Lower leg skin (tissue), 3 donors: ENCODE measurements around the gene INTS11.

Experiments
- POLR2A ChIP-seq, 2 donors: fragments of 450-650 bp; IDR thresholded peaks; one replicate each; pipeline ENCODE4 v1.6.1; 2016 to 2017; ENCODE audit warnings: antibody characterized with exemption in 2 of 2, mild to moderate bottlenecking in 1 of 2, moderate library complexity in 1 of 2
- TF ChIP-seq, protein P1 (sequence below), 3 donors: fragments of 450-650 bp; IDR thresholded peaks; one replicate each; pipeline ENCODE4 v1.5.1; 2016; ENCODE audit warnings: antibody characterized with exemption in 3 of 3, mild to moderate bottlenecking in 3 of 3, moderate library complexity in 2 of 3

DNA sequence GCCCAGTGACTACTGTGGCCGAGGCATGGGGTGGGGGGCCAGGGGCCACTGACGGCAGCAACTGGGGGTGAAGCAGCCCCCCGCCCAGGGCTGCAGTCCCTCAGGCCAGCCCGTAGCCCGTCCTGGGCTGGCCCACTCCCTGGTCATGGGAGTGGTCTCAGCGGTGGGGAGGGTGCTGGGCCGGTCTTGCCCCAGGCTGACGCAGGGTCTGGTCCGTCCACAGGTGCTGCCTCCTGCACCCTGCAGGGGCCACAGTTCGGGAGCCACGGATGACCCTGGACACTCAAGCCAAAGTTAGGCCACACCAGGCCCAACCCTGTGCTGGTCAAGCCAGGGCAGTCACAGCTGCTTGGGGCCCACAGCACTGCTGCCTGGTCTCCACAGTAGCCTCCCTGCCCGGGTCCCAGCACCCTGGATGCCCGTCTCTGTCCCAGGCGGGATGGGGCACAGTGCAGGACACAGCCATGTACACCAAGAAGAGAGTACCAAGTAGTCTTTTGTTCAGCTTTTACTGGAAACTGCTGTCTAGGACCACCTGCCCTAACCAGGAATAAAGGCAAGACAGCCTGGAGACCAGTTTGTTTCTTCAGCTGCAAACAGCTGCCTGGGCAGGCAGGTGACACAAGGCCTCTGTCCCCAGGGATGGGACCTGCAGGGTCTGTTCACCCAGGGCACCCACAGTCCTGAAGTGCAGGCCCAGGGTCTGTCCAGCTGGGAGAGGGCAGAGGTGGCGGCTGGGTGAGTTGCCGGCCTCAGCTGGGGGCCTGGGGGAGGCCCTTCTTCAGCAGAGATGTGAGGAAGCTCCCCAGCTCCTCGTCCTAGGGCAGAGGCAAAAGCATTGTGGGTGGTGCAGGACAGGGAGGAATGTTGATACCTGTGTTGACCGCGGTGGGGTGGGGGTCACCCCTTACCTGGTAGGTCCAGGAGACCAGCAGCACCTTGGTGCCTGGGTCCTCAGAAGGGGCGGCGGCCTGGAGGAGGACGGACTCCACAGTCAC, 13.1 kb downstream of the INTS11 start:
- no peak for TF ChIP-seq POLR2A (IDR thresholded peaks at IDR 0.05)
- TF ChIP-seq, protein P1, sequence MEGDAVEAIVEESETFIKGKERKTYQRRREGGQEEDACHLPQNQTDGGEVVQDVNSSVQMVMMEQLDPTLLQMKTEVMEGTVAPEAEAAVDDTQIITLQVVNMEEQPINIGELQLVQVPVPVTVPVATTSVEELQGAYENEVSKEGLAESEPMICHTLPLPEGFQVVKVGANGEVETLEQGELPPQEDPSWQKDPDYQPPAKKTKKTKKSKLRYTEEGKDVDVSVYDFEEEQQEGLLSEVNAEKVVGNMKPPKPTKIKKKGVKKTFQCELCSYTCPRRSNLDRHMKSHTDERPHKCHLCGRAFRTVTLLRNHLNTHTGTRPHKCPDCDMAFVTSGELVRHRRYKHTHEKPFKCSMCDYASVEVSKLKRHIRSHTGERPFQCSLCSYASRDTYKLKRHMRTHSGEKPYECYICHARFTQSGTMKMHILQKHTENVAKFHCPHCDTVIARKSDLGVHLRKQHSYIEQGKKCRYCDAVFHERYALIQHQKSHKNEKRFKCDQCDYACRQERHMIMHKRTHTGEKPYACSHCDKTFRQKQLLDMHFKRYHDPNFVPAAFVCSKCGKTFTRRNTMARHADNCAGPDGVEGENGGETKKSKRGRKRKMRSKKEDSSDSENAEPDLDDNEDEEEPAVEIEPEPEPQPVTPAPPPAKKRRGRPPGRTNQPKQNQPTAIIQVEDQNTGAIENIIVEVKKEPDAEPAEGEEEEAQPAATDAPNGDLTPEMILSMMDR (IDR thresholded peaks at IDR 0.05): no peak
